Brain pericyte (primary cell): ENCODE measurements around the gene PRKCE.

Experiments
- DNase-seq: peaks from one replicate; pipeline ENCODE4 v3.0.0-alpha.2; 2012; ENCODE audit warnings: low read depth, low spot score

Gene PRKCE

DNA sequence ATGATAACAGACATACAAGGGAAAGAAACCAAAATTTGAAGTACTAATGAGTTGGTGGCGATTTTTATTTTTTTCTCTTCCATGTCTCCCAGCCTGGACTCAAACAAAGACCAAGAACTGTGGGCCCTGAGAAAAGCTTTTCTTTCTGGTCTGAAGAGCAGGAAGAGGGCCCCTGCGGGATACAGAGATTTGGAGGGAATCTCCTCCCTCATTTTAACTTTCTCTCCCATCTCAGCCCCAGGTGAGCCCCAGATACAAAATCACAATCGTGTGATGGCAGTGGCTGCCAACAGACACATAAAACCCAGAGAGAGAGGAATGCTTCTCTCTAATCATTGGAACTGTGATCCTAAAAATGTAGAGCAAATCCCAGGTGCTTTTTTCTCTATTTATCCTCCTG, 19.5 kb upstream of the PRKCE start:
- no peak for DNase-seq

DNA sequence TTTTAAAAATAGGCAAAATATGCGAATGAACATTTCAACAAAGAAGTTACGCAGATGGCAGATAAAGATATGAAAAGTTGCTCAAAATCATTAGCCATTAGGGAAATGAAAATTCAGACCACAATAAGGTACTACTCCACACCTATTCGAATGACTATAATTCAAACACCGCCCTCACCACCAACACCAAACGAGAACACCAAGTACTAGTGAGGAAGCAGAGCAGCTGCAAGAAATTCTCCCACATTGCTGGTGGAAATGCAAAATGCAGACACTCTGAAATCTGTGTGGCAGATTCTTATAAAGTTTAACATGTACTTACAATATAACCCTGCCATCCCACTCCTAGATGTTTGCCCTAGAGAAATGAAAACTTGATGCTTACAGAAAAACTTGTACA, 17.3 kb upstream of the PRKCE start:
- DNase-seq: no peak

DNA sequence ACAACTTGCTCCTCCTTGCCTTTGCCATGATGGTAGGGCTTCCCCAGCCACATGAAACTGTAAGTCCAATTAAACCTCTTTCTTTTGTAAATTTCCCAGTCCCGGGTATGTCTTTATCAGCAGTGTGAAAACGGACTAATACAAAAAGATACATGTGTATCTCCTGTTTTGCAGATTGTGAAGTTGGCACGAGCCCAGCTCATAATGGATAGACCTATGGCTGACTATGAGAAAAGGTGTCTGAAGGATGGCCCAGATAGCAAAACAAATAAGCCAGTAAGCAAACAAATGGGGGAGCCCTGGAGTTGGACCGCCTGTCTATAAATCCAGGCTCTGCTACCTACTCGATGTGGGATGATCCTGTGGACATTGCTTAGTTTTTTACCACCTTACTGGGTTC, 15.5 kb upstream of the PRKCE start:
- no peak for DNase-seq

DNA sequence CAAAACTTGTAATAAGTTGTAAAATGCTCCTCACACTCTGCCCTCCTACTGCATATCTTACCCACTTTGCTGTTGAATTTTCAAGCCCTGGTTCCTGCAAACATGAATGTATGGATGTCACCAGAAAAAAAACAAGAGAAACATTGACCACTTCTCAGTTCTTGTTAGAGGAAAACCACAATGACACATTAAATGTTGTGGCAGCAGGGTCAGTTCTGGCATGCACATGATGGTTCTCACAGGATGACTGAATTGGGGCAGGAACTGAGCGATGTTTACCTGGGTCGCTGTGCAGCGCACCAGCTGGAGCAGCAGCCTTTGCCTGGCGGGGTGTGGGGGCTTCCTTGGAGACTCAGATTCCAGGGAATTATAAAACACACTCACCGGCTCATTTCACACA, 14.0 kb upstream of the PRKCE start:
- no peak for DNase-seq

DNA sequence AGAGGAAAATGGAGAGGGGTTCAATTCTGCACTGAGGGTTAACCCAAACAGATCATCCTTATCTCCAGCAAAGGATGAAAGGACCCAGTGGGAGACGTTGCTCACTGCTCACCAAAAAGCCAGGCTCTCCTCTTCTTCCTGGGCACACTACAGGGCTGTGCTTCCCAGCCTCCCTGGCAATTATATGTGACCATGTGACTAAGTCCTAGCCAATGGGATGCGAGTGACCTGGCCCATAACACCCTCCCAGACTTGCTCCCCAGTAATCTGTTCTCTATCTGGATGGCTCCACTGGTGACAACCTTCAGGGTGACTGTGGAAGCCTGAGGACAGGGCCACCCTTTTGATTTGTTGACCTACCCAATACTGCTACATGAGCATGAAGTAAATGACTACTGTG, 10.9 kb upstream of the PRKCE start:
- DNase-seq: no peak

DNA sequence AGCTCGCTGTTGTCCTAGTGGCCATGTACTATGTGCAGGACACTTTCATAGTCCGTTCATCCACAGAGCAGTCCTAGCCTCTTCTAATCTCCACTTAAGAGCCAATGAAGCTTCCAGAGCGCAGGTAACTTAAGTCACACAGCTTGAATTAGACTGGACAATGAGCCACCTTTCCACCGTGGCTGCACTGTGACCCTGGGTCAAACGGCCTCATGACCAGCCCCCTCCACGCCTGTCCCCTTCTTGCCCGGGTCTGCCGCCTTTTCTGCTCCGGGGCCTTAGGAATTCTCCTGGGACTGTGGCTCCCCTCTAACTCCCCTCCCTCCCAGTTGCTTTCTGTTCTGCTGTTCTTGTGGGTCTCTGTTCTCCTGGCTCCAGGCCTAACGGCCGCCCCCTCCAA, 8.4 kb upstream of the PRKCE start:
- DNase-seq: no peak

DNA sequence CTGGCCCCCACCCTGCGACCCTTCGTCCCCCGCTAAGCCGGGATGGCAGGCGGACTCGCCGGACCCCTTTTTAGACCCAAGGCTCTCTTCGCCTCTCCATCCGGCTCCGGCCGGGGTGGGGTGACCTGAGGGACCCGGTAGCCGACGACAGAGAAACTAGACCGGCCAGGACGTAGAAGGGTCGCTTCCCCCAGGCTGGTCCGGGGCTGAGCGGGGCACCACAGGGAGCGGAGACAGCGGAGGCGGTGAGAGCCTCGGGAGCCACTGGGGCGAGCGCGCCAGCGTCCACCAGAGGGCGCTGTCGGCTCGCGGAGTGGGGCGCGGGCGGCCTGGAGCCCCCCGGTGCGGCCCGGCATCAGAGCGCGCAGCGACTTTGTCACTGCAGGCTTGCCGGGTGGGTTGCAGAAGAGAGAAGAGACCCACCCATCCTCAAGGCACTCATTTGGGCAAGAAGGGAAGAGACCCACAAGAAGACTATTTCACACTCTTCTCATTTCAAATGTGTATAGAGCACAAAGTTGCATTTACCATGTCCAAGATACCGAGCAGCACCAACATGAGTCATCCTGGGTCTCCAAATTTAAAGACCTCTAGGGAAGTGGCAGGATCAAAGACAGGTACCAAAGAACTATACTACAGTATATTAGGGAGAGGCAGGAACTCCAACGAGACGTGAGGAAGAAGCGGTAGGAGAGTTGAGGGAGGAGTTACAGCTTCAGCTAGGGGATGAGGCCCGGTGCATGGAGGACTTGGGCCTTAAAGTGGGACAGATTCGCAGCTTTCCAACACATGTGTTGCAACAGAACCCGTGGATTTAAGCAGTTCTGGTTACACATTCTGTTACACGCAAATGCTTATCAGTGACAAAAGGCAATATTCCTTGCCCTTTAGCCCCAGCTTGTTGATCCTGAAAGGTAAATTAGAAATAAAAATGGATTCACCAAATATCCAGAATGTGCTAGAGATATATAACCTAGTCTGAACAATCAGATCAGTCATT, 7.6 kb upstream of the PRKCE start:
- DNase-seq: no peak

DNA sequence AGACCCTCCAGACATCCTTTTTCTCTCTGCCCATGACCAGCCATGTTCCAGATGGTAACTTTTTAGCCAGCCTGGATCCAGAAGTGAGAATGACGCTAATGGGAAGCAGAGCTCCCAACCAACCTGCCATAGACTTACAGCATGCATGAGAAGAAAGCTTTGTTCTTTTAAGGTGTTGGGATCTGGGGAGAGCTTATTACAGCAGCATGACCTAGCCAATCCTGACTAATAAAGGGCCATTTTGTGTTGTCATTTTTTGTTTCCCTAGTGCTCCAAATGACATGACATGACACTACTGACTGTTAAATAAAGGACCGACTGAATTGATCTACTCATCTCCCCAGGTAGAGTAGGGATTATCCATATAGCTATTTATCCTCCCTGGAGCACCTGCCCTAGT, 5.2 kb upstream of the PRKCE start:
- no peak for DNase-seq

DNA sequence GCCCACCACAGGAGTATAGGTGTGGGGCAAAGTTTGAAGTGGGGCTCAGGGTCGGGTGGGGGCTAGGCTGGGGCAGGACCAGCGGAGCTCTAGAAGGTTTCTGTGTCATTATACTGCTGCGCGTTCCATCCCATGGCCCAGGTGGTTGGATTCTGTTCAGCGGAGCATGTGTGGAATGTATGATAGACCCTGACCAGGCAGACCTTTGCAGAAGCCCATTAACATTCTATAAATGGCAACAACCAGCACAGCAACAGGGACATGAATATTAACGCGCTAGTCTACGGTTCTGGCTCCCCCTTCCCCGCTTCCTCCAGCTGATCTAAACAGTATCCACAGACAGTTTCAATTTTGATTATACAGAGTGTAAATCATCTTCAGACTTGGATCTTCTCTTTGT, 4.1 kb upstream of the PRKCE start:
- DNase-seq: no peak

DNA sequence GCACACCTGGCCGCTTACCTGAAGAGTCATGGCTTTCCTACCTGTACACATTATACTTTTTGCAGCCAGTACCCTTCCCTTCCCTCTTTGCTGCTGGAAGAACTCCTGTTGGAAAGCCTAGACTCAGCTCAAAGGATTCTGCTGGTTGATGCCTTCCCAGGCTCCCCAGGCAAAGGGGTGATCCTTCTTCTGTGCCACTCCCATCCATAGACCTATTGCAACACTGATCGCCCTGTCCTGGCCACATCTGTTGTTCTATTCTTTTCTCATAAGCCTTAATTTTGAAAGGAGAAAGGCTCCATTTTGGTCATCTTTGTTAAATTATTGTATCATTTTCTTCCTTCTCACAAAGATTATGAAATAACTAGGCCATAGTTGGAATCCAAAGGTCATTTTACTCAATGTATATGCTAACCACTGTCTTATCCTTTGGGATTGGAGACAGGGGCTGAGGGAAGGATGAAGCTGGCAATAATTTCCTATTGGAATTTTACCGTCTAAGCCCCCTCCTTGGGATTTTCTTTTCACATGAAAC, 3.4 kb upstream of the PRKCE start:
- DNase-seq: no peak

DNA sequence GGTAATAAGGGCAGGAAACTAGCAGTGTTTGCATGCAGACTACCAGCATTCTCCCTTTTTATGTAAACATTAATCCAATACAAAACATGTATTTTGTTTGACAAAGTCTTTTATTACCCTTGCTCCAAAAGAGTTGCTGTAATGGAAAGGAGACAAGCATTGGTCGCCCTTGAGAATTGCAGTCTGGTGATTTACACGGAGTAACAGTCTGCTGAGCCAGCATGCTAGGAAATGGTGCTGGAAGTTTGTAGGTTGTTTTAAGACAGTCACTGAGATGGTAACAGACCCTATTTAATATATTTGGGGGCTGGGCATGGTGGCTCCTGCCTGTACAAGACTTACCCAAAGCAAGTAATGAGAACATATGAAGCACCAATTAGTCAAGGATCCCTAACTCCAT, 2.8 kb upstream of the PRKCE start:
- no peak for DNase-seq

DNA sequence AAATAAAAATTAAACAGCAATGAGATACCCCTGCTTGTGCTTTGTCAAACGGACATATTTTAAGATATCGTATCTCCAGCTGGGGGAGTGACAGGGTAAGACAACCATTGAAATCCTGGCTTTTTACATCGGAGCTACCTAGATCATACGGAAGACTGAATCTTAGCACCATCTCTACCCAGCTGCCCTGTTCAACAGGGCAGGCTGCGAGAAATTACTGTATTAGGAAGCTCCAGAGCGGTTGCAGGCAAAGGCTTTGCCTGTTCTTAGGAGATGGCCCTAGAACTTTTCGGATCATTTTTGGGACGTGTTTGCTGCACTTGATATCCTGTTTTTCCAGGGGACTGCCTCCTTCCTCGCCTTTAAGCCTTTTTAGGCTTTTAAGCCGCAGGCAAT, 2.0 kb upstream of the PRKCE start:
- DNase-seq: no peak

DNA sequence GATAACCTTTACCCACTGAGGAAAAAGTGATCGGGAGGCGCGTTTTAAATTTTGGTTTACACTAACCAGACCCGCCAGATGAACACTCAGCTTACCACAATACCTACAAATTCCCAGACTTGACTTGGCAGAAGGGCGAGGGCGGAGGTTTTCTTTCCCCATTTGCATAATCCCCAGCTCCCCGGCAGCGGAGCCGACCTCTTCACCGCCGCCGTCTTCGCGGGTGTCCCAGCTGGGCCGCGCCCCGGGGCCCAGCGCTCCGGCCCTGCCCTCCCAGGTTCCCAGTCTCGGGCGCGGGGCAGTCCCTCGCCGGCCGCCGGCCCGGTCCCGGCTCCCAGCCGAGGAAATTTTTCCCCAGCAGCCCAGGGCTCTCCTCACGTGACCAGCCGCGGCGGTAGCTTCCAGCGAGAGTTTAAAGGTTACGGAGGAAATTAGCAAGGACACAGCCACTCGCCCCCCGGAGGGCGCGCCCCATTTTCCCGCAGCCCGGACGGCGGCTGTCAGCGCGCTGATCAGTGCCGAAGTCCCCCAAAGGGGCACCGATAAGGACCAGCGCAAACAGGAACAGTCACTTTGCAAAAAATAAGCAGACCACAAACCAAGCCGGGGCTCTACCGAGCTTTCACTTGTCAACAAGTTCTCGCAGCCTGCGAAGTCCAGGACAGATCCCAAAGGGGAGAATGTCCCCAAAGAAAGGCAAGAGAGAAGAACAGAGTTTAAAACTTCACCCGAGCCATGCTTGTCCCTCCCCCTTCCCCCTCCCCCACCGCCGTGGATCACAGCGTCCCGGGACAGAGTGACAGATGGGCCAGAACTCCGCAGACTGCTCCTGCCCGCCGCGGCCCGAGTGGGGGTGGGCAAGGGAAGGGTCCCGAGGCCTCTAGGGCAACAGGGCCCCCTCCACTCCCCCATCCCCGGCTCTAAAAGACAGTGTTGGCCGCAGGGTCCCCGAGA, 1.3 kb upstream of the PRKCE start:
- DNase-seq: no peak

DNA sequence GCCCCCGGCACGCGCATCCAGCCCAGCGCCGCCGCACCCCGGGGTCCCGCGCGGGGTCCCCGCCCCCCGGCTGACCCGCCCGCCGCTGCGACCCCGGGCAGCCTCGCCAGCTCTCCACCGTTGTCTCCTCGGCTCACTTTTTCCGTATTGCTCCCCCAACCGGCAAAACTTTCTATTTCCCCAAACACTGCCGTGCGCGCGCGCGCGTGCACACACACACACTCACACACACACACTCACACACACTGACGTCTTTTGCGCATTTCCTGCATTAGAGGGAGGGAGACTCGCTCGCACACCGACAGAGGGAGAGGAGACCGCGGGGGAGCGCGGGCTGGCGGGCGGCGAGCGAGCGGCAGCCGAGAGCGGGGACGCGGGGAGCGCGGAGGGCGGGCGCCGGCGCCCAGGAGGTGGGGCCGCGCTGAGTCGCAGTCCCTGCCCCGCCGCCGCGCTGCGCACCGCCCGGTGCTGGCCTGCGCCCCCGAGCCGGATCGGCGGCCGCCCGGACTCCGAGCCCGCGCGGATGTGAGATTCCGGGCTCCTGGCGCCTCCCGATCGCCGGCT, 542 bp upstream of the PRKCE start:
- DNase-seq: peak; percentile 90

DNA sequence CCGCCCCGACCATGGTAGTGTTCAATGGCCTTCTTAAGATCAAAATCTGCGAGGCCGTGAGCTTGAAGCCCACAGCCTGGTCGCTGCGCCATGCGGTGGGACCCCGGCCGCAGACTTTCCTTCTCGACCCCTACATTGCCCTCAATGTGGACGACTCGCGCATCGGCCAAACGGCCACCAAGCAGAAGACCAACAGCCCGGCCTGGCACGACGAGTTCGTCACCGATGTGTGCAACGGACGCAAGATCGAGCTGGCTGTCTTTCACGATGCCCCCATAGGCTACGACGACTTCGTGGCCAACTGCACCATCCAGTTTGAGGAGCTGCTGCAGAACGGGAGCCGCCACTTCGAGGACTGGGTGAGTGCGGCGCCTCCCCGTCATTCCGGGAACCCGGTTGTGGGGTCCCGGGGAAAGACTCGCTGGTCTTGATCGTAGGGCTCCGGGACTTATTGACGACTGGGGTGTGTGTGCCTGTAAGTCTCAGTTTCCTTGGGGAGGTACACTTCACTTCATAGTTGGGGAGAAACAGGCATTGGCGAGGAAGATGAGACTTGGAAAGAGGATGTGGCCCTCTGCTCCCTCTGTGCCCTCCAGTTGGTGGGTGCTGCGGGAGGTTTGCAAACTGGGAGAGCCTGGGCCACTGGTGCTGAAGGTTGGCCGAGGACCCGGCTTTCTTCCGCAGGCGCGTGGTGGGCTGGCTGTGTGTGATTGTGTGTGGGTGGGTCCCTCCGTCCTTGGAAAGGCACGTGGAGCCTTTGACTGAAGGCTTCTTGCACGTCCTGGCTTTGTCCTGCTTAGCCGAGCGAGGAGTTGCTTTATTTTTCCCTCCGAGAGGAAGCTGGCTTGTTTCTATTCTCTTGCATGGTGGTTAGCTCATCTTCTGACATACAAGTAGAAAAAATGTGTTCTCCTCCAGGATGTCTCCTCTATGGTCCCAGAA, 886 bp downstream of the PRKCE start:
- DNase-seq: no peak

DNA sequence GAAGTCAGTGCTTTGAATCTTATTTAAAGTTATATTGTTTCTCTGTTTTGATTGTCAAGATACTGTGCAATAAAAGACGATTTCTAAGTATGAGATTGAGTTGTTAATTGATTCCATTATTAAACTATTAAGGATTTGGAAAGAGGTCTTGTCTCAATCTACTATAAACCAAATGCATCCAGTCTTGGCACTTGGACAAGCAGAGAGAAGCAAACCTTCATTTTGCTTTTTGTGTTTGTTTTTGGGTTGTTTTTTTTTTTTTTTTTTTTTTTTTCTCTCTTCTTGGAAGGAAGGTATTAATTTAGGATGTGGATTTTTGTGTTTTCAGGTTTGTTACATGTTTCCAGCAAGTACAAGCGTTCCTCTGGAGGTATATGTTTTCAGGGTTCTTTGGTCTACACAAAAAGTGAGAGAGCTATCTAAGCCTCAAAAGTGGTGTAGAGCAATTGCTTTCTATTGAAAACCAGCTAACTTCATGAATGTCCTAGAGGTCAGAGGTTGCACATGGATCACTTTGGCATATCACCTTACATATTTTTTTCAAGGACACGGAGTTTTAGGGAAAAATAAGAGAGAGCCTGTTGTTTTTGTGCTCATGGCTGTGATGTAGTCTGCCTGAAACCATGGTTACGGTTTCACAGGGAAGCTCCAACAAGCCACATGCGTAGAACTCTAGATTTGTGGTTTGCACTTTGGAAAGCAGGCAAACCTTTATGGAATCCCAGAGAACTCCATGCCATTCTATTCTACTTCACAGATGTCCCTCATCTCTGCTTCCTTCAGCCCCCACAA, 1.8 kb downstream of the PRKCE start:
- no peak for DNase-seq

DNA sequence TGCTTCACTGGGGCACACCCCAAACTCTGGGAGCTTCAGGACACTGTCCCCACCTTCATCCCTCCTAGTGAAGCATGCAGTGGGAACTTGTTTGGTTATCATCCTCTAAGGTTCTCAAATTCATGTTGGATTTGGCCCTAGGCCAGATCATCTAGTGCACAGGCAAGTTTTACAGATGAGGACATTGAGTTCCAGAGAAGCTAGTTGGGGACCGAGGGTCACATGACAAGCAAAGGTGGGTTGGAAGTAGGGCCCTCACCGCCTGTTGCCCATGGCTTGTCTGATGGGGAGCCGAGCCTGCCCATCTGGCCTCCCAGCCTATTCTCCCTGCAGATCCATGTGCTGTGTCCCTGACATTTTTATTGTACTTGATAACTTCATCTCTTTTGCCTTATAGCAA, 2.8 kb downstream of the PRKCE start:
- DNase-seq: no peak

DNA sequence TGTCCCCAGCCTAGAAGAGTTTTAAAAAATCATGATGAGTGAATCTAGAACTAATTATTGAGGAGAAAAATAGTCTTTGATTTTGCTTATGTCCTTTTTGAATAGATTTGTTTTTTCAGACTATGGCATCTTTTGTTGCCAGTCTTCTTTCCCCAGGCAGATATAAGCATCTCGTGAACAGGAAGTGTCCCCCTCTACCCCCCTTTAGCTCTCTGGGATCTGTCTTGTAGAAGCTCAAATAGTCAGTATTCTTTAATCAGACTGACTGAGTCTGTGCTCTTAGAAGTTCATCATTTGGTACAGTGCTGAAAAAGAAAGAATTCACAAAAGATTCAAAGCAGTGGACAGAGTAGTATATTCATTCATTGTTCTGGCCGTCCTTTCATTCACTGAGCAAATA, 10.4 kb downstream of the PRKCE start:
- DNase-seq: no peak

DNA sequence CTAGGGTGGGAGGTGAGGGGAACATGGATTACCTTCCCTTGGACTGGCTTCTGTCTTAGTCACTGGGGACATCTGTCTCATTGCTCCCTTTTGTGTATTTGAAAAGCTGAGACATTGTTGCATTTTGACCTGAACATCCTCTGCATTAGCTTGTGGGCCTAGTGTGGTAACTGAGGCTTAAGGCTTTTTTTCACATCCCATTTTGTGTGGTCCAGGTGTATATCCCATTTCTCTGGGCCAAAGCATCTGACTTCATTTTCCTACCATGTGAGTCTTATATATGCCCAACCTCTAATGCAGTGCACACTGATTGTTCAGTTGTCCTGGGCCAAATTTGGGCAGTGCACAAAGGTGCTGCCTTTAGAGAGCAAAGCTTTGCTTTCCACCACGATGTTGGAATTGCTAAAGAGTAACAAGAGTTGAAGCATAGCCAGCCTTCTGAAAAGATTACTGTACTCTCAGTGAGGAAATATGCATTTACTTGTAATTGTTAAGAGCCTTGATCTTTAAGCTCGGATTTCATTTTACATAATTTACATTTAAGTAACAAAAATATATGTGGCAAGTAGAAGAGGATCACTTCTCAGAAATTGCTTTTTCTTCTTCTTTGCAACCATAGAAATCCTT, 13.3 kb downstream of the PRKCE start:
- no peak for DNase-seq

DNA sequence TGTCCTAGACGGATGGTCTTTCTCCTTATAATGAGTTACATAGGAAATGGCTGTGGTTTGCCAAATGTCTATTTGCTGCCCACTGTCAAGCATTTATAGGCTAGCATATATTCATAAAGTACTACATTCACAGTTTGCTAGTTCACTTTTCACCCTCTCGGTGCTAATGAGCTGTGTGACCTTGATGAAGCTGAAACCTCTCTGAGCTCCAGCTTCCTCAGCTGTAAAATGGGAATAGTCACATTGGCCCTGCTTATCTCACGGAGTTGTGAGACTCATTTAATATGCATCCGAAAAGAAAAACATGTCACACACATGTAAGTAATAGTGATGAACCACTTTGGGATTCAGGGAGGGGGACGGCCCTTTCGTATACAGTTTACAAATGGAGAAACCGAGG, 17.0 kb downstream of the PRKCE start:
- DNase-seq: no peak
